ENCODE results near the gene PGGHG. TPM values are rescaled to one million over a fixed set of nuclear protein-coding genes. Genes with fewer than 3 reads are reported as not detected.

The PGGHG gene
- total RNA-seq, 2 donors from 2014 or later, result 17.0 to 24.9 TPM

GRCh38 chr11:293852-294661 is 5.1 kb downstream of the PGGHG start:
- Mint-ChIP-seq H3K4me1 (ENCODE audit: low read depth in 2 of 2) (peaks cover 17 to 20% of the 10 kb centered on the region in 2 donors), H3K27ac (no peak overlapping the region), H3K36me3 (no peaks in the 10 kb centered on the region), H3K9me3 (no peaks in the 10 kb centered on the region), H3K4me3 (no peak overlapping the region), H3K27me3 (no peaks in the 10 kb centered on the region)
- DNase-seq (ENCODE audit: low spot score), result no peak
- ATAC-seq, result no peak

DNA sequence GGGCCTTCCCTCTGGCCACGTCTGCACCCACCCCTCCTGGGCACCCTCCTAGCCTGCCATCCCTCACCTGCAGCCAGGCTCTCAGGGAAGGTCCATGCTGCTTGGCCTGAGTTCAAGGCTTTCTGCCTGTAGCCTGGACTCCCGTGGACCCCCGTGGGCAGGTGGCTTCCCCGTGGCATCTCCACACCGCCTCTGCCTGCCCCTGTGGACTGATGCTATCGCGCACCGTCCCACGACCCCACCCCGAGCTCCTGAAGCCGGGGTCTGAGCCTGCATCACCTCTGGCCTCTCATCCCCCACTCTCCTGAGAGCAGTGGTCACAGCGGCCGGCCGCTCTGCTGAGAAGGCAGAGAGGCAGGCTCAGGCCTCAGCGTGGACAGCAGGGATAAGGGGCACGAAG is 5.9 kb downstream of the PGGHG start:
- Mint-ChIP-seq H3K27me3 (no peaks in the 10 kb centered on the region), H3K9me3 (no peaks in the 10 kb centered on the region), H3K4me1 (ENCODE audit: low read depth in 2 of 2) (peaks cover 17 to 18% of the 10 kb centered on the region in 2 donors), H3K4me3 (no peak overlapping the region), H3K36me3 (no peaks in the 10 kb centered on the region), H3K27ac (no peak overlapping the region)
- DNase-seq (ENCODE audit: low spot score), result no peak
- ATAC-seq, result no peak

DNA sequence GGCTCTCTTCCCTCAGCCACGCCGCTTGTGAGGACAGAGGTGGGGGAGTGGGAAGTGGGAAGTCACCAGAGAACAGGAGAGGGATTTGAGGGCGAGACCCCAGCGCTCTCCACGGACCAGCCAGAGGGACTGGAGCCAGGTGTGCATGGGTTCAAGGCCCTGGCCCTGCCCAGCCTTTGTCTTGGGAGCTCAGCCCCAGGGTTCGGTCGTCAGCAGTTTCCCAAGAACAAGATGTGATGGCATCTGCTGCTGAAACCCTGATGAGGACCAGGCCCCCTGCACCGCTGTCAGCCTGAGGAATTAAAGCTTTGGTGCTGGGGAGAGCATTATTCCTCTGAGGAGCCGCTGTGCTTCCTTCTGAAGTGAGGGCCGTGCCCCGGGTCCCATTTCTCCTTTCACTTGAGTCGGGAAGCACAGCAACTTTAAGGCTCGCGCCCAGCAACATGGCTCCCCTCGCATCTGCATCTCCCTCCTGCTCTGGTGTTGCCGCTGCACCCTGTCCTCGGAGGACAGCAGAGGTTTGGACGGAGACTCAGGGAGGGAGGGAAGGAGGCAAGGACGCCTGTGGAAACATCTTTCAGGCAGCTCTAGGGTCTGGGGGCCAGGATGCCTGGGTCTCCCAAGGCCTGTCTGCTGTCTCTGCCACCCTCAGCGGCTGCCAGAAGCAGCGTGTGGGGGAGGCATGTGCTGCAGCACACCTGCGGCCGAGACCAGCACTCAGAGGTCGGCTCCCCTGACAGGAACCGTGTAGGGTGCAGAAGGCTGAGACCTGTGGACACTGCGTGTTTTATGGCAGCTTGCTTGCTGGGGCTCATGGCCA is 6.6 kb downstream of the PGGHG start:
- Mint-ChIP-seq H3K27me3 (no peaks in the 10 kb centered on the region), H3K9me3 (no peaks in the 10 kb centered on the region), H3K4me3 (no peak overlapping the region), H3K36me3 (no peaks in the 10 kb centered on the region), H3K4me1 (ENCODE audit: low read depth in 2 of 2) (peaks cover 16 to 17% of the 10 kb centered on the region in 2 donors), H3K27ac (no peak overlapping the region)
- DNase-seq (ENCODE audit: low spot score), result no peak
- no peak for ATAC-seq

- Mint-ChIP-seq H3K4me3 (no peak overlapping the region), H3K9me3 (no peaks in the 10 kb centered on the region), H3K27ac (no peak overlapping the region), H3K27me3 (no peaks in the 10 kb centered on the region), H3K4me1 (ENCODE audit: low read depth in 2 of 2) (peaks cover 11% of the 10 kb centered on the region in 2 donors), H3K36me3 (no peaks in the 10 kb centered on the region)
- DNase-seq (ENCODE audit: low spot score) (no peak), ATAC-seq (no peak)
Observed at GRCh38 chr11:296171-297050, 7.5 kb downstream of the PGGHG start.

GRCh38 chr11:297051-297585 is 8.2 kb downstream of the PGGHG start:
- no peaks in the 10 kb centered on the region for H3K9me3 Mint-ChIP-seq
- H3K27ac Mint-ChIP-seq, result peak overlapping the region in 1 of 2 donors; percentile 56
- H3K4me1 Mint-ChIP-seq (ENCODE audit: low read depth in 2 of 2), result peaks cover 11% of the 10 kb centered on the region in 2 donors
- DNase-seq (ENCODE audit: low spot score) (no peak), ATAC-seq (peak; percentile 10 to 25)
- H3K36me3 Mint-ChIP-seq, result no peaks in the 10 kb centered on the region
- H3K27me3 Mint-ChIP-seq, result no peaks in the 10 kb centered on the region
- peak overlapping the region; percentile 66 for H3K4me3 Mint-ChIP-seq

DNA sequence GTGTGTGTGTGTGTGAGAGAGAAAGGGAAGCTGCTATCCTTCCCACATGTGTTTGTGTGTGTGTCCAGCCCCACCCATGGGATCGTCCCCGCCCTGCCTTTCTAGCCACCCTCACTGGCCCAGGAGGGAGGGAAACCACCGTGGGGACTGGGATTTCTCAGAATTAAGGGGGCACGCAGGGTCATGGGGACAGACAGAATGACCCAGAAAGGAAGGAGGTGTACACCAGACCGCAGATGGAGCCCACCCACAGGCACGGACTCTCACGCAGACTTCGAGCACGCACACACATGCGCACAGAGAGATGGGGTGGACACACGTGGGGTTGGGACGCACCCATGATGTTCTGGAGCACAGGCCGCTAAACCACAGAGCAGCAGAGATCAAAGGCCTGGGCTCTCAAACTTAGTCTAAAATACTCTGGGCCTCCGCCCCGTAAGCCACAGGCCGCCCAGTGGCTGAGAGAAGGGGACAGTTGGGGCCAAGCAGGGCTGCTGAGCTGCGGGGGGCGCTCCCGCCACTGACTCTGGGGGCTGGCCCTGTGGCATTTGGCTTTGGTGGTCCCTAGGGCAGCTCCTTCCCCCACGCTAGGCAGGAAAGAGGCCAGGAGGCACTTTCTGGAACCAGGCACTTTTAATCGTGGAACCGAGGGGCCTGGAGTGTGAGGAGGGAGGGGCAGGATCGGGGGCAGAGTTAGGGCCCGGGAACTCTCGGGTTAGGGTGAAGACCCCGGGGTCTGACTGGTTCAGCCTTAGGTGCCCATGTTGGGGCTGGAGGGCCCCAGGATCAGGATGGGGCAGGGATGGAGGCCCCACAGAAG is 8.9 kb downstream of the PGGHG start:
- peak; percentile 52 for DNase-seq (ENCODE audit: low spot score)
- peak; percentile 74 to 76 for ATAC-seq
- peaks cover 11 to 12% of the 10 kb centered on the region in 2 donors for H3K4me1 Mint-ChIP-seq (ENCODE audit: low read depth in 2 of 2)
- peak overlapping the region; percentile 56 to 57 for H3K27ac Mint-ChIP-seq
- H3K9me3 Mint-ChIP-seq, result no peaks in the 10 kb centered on the region
- peak overlapping the region; percentile 66 for H3K4me3 Mint-ChIP-seq
- no peaks in the 10 kb centered on the region for H3K36me3 Mint-ChIP-seq
- H3K27me3 Mint-ChIP-seq, result no peaks in the 10 kb centered on the region

DNA sequence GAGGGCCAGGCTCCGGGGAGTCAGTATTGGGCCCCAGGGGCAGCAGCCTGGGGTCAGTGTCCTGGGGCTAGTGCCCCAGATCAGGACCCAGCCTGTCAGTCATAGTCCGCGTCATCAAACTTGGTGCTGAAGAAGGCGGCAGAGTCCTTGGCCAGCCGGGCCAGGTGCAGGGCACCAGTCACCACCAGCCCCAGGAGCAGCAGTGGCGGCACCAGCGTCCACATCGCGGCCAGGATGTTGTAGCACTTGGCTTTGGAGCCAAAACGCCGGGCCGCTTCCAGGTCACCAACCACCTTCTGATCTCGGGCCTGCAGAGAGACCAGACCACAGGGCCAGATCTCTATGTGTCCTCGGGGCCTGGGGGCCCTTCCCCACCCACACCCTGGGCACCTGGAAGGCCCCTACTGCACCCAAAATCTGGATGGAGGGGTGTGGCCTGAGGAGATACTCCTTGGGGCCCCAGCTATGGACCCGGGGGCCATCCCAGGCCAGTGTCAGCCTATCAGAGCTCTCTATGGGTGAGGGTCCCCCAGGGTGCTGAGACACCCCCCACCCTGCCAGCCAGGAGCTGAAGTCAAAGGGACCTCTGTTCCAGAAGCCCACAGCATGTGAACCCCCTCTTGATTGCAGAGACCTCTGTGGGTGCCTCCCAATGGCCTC is 9.6 kb downstream of the PGGHG start:
- H3K4me3 Mint-ChIP-seq, result no peak overlapping the region
- no peaks in the 10 kb centered on the region for H3K36me3 Mint-ChIP-seq
- no peak overlapping the region for H3K27ac Mint-ChIP-seq
- peaks cover 0 to 2% of the 10 kb centered on the region in 2 donors for H3K27me3 Mint-ChIP-seq
- peaks cover 13 to 16% of the 10 kb centered on the region in 2 donors for H3K4me1 Mint-ChIP-seq (ENCODE audit: low read depth in 2 of 2)
- DNase-seq (ENCODE audit: low spot score), result peak; percentile 44
- no peak for ATAC-seq
- H3K9me3 Mint-ChIP-seq, result no peaks in the 10 kb centered on the region

DNA sequence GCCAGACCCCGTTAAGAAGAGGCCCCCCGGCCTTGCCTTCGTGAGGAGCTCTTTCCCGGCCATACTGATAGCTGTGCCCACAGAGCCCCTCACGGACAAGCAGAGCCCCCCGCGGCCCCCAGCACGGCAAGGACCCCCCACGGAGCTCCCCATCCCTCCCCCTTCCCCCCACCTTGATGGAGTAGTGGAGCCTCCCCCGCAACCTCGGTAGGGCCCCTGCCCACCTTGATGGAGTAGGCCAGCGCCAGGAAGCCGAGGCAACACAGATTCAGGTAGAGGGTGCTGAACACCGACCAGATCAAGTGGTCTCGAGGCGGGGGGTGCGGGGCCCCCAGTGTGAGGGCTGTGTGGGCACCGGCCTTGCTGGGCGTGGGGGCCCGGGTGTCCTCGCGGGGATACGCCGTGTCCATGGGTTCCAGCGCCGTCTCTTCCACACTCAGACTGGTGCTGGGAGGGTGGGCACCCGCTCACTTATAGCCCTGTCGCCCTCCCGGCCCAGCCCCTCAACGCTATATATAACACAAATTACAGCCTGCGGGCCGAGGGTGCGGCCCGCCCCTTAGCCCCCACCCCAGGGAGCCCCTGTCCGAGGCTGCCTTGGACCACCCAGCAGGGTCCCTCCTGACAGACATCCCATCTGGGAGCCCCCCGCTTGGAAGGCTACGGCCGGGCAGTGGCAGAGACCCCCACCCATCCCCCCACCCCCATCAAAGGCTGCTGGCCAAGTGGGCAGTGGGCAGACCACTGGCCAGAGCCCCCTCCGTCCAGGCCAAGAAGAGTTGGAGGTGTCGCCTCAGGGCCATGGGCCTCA is 10.4 kb downstream of the PGGHG start, which contains the start of gene IFITM5:
TSS of gene IFITM5 (minus strand) at position 446 of the 811 bp plus-strand sequence. CDS start at position 410, 36 bp downstream.
- no peaks in the 10 kb centered on the region for H3K36me3 Mint-ChIP-seq
- H3K9me3 Mint-ChIP-seq, result no peaks in the 10 kb centered on the region
- DNase-seq (ENCODE audit: low spot score), result peak; percentile 34
- no peak for ATAC-seq
- H3K4me3 Mint-ChIP-seq, result no peak within 1 kb of the TSS
- peaks cover 13 to 16% of the 10 kb centered on the region in 2 donors for H3K4me1 Mint-ChIP-seq (ENCODE audit: low read depth in 2 of 2)
- peaks cover 0 to 2% of the 10 kb centered on the region in 2 donors for H3K27me3 Mint-ChIP-seq
- no peak within 1 kb of the TSS for H3K27ac Mint-ChIP-seq

DNA sequence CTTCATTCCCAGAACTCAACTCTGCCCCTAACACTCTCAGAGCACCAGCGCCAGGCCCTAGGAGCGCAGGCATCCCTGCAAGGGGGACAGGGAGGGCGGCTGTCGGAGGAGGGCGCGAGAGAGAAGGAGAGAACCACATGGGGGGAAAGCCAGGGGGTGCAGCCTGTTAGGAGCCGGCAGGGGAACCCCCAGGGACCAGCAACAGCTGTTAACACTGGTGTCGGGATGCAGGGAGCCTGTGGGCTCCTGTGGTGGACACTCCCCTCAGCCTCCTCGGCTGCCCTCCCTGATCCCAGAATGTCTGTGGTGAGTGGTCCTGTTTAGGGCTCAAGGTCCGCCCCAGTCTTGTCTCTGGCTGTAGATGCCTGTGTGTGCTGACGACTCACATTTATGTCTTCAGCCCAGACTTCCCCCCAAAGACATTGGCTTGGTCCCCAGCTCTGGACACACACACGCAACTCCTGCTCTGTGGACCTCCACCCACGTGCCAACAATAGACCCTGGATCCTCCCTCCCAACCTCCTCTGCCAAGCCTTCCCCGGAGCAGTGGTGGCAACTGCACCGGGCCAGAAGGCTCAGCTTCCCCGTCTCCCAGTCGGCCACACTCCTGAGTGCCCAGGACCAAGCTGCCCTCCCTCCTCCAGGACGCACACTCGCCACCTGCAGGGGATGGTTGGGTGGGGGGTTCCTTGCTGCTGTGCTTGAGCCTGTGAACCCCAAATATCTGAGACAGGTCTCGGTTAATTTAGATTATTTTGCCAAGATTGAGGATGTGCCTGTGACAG is 11.2 kb downstream of the PGGHG start:
- no peak overlapping the region for H3K27ac Mint-ChIP-seq

GRCh38 chr11:303363-303762 is 14.4 kb downstream of the PGGHG start:
- H3K4me3 Mint-ChIP-seq, result no peak overlapping the region
- peaks cover 19 to 20% of the 10 kb centered on the region in 2 donors for H3K4me1 Mint-ChIP-seq (ENCODE audit: low read depth in 2 of 2)
- DNase-seq (ENCODE audit: low spot score), result no peak

More for the DNA sequence above, 11.2 kb downstream of the PGGHG start:
- Mint-ChIP-seq H3K4me1 (ENCODE audit: low read depth in 2 of 2) (peaks cover 13 to 16% of the 10 kb centered on the region in 2 donors), H3K4me3 (no peak overlapping the region), H3K27me3 (peaks cover 0 to 2% of the 10 kb centered on the region in 2 donors), H3K9me3 (no peaks in the 10 kb centered on the region), H3K36me3 (no peaks in the 10 kb centered on the region)
- ATAC-seq (no peak), DNase-seq (ENCODE audit: low spot score) (no peak)

GRCh38 chr11:304061-304506 is 15.2 kb downstream of the PGGHG start:
- Mint-ChIP-seq H3K4me3 (no peak overlapping the region), H3K9me3 (no peaks in the 10 kb centered on the region), H3K36me3 (no peaks in the 10 kb centered on the region), H3K27me3 (peaks cover 0 to 2% of the 10 kb centered on the region in 2 donors), H3K27ac (no peak overlapping the region), H3K4me1 (ENCODE audit: low read depth in 2 of 2) (peaks cover 26 to 27% of the 10 kb centered on the region in 2 donors)
- ATAC-seq, result no peak
- DNase-seq (ENCODE audit: low spot score), result no peak

More at GRCh38 chr11:303363-303762, 14.4 kb downstream of the PGGHG start:
- ATAC-seq, result no peak
- Mint-ChIP-seq H3K27ac (peak overlapping the region; percentile 6 to 37), H3K27me3 (peaks cover 0 to 2% of the 10 kb centered on the region in 2 donors), H3K9me3 (no peaks in the 10 kb centered on the region), H3K36me3 (no peaks in the 10 kb centered on the region)

All from natural killer cell treated with Interleukin-12 subunit alpha and Interleukin-12 subunit beta and Interleukin-15 and Interleukin-18, amount 100 ng/mL, for 72 hours (primary cell).